ENCODE data around the gene LTBP2. TPM values are rescaled to one million over a fixed set of nuclear protein-coding genes. Genes with fewer than 3 reads are reported as not detected.

The LTBP2 gene
- total and polyA plus RNA-seq, 2 of the 8 experiments (the other 6 are each of a cell fraction or from before 2014, with no cell fraction given), result 0.48 to 0.89 TPM

DNA sequence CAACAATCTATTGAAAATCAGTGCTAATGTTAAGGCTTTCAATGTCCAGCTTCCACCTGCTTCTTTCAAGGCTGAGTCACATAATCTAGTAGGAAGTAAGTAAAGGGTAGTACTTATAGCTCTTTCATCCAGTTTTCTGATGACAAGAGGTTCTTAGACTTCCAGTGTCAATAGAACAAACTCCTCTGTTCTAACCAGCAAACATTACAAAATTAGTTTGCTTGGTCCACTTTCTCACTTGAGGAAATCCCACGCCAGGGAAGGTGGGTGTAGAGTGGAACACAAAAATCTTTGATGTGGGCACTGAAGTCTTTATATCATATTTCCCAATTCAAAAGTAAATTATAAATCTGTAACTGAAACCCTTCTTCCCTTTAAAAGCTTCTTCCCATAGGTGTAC is 121.6 kb downstream of the LTBP2 start:
- no peak for FAIRE-seq

More for the DNA sequence above, 121.6 kb downstream of the LTBP2 start:
- Histone ChIP-seq H3K9ac (replicated peaks in 1 of 4; ENCODE audit: extremely low read depth in 1 of 4, low read depth in 3 of 4, low read length in 3 of 4) (no peak overlapping the region), H2AFZ (ENCODE audit: low read length) (no peak overlapping the region), H3K9me3 (ENCODE audit: insufficient read depth in 2 of 2, low read depth in 1 of 2, low read length in 1 of 2) (no peaks in the 10 kb centered on the region), H2BK120ac (replicated peaks; ENCODE audit: low read depth, low read length) (no peak overlapping the region), H3K4me1 (replicated peaks in 1 of 4; ENCODE audit: control insufficient read depth in 3 of 4, insufficient read depth in 4 of 4, low read length in 3 of 4) (peaks cover 0 to 6% (median 3%) of the 10 kb centered on the region in 4 experiments; a peak in 4 of 7 replicates), H3K4me3 (ENCODE audit: extremely low read depth in 1 of 4, insufficient read depth in 2 of 4, low read depth in 3 of 4, low read length in 4 of 4) (no peak overlapping the region), H2BK15ac (ENCODE audit: low read length) (no peak overlapping the region), H3K4ac (replicated peaks; ENCODE audit: insufficient read length, low read depth, low read length) (no peak overlapping the region), H2BK5ac (ENCODE audit: low read depth, low read length) (no peak overlapping the region), H3K79me1 (ENCODE audit: low read depth, low read length) (peaks cover 9% of the 10 kb centered on the region), H3K14ac (ENCODE audit: insufficient read length) (no peak overlapping the region), H3K4me2 (ENCODE audit: insufficient read depth in 1 of 2, low read depth in 2 of 2, low read length in 2 of 2) (no peak overlapping the region; a peak in 1 of 4 replicates), H4K20me1 (replicated peaks in 1 of 2; ENCODE audit: control insufficient read depth in 1 of 2, insufficient read depth in 2 of 2, low read length in 2 of 2) (peaks cover 0 to 4% of the 10 kb centered on the region in 2 experiments), H4K91ac (replicated peaks; ENCODE audit: insufficient read length, low read length) (no peak overlapping the region), H2AK5ac (ENCODE audit: low read depth, low read length) (no peak overlapping the region), H3K56ac (replicated peaks; ENCODE audit: insufficient read length, low read depth, low read length) (no peak overlapping the region), H3K27me3 (replicated peaks in 1 of 4; ENCODE audit: control insufficient read depth in 3 of 4, extremely low read depth in 1 of 4, insufficient read depth in 3 of 4, low read length in 3 of 4) (no peaks in the 10 kb centered on the region), H3K36me3 (ENCODE audit: control insufficient read depth in 2 of 4, insufficient read depth in 4 of 4, low read length in 3 of 4) (peaks cover 0 to 14% (median 7%) of the 10 kb centered on the region in 4 experiments; a peak in 4 of 8 replicates), H3K18ac (ENCODE audit: extremely low read depth, low read length) (no peak overlapping the region), H2BK20ac (ENCODE audit: low read length) (no peak overlapping the region), H2BK12ac (ENCODE audit: low read depth, low read length) (no peak overlapping the region), H3K79me2 (ENCODE audit: control insufficient read depth in 1 of 2, insufficient read depth in 2 of 2, low read length in 2 of 2) (peaks cover 0 to 59% of the 10 kb centered on the region in 2 experiments; a peak in 3 of 4 replicates), H4K5ac (ENCODE audit: insufficient read length, low read depth, low read length) (no peak overlapping the region), H4K8ac (ENCODE audit: extremely low read depth, insufficient read depth, low read length) (no peak overlapping the region), H3K23me2 (ENCODE audit: low read depth, low read length) (peaks cover 12% of the 10 kb centered on the region), H3K23ac (ENCODE audit: insufficient read length) (no peak overlapping the region), H3K27ac (ENCODE audit: low read depth, low read length) (no peak overlapping the region)
- TF ChIP-seq TEAD4 (IDR thresholded peaks at IDR 0.05; ENCODE audit: low read depth, low read length) (no peak), RXRA (IDR thresholded peaks at IDR 0.05; ENCODE audit: insufficient read depth, low read depth, low read length) (no peak), SRF (IDR thresholded peaks at IDR 0.05; ENCODE audit: low read depth, low read length) (no peak), RFX5 (IDR thresholded peaks at IDR 0.05; ENCODE audit: borderline replicate concordance, low read depth, low read length) (no peak), CREB1 (IDR thresholded peaks at IDR 0.05) (no peak), YY1 (IDR thresholded peaks at IDR 0.05; ENCODE audit: low read depth, low read length) (no peak)
- TF ChIP-seq, protein P1, sequence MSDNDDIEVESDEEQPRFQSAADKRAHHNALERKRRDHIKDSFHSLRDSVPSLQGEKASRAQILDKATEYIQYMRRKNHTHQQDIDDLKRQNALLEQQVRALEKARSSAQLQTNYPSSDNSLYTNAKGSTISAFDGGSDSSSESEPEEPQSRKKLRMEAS (IDR thresholded peaks at IDR 0.05), result no peak
- no peak for DNase-seq (ENCODE audit: low read depth in 1 of 2, low spot score in 2 of 2)
- ChIA-PET CTCF (ENCODE audit: partially characterized antibody) (interaction anchor here (0.9 to 3.5 kb wide), 14 partner anchors 11 to 281 kb away, joined by 3 to 18 read pairs (median 3); partner anchors contain the start of gene VRTN), POLR2A (ENCODE audit: partially characterized antibody) (interaction anchor here (0.7 to 1.9 kb wide), 6 partner anchors 9 to 141 kb away, joined by 3 to 4 read pairs (median 3); no protein-coding TSS in a partner anchor)
- WGBS, 2 experiments (ENCODE audit: extremely low coverage in 1 of 2, insufficient coverage in 1 of 2, insufficient read length in 1 of 2, insufficient replicate concordance in 2 of 2, low coverage in 1 of 2, low lambda C conversion rate in 2 of 2, missing lambda C conversion rate in 1 of 2), result 96% methylated on average over 1 of the region's 1 CpG; no CpG with 5 or more reads in 1 of the 2 experiments

Measured in H1 (cell line).